Karpas-422 (cell line): ENCODE measurements around the gene MGLL. TPM values are rescaled to one million over a fixed set of nuclear protein-coding genes. Genes with fewer than 3 reads are reported as not detected.

Source experiments
- DNase-seq: peaks from one replicate; pipeline ENCODE4 v3.0.0-alpha.2; 2015
- H2AFZ ChIP-seq: fragments of 200-600 bp; sonication (generic); 2 replicates; pipeline ENCODE4 v1.6.1; 2014; ENCODE audit warnings: antibody characterized with exemption, low read length, mixed read lengths
- H3K27ac ChIP-seq: fragments of 200-600 bp; sonication (generic); 2 replicates; pipeline ENCODE4 v1.5.1; 2014; ENCODE audit warnings: mild to moderate bottlenecking, low read length, moderate library complexity
- H3K27me3 ChIP-seq: fragments of 200-600 bp; sonication (generic); 2 replicates; pipeline ENCODE4 v1.6.1; 2014; ENCODE audit warnings: low read length, mixed read lengths
- H3K36me3 ChIP-seq: fragments of 200-600 bp; sonication (generic); 2 replicates; pipeline ENCODE4 v1.6.1; 2014; ENCODE audit warnings: low read length, mixed read lengths; ENCODE audit not compliant: insufficient read depth
- H3K4me1 ChIP-seq: fragments of 200-600 bp; sonication (generic); 2 replicates; pipeline ENCODE4 v1.6.1; 2014; ENCODE audit warnings: mild to moderate bottlenecking, low read length, mixed read lengths
- H3K4me2 ChIP-seq: fragments of 200-600 bp; sonication (generic); 2 replicates; pipeline ENCODE4 v1.6.1; 2014; ENCODE audit warnings: low read length, low read depth, mild to moderate bottlenecking; ENCODE audit not compliant: poor library complexity, severe bottlenecking
- H3K4me3 ChIP-seq: fragments of 200-600 bp; sonication (generic); 2 replicates; pipeline ENCODE4 v1.5.1; 2014; ENCODE audit warnings: mild to moderate bottlenecking, antibody characterized with exemption, low read length, mixed read lengths
- H3K79me2 ChIP-seq: fragments of 200-600 bp; sonication (generic); 2 replicates; pipeline ENCODE4 v1.6.1; 2014; ENCODE audit warnings: mild to moderate bottlenecking, low read length, mixed read lengths
- H3K9ac ChIP-seq: fragments of 200-600 bp; sonication (generic); 2 replicates; pipeline ENCODE4 v1.6.0; 2014; ENCODE audit warnings: low read length
- H3K9me2 ChIP-seq: fragments of 200-600 bp; sonication (generic), shearing (Covaris generic); replicated peaks from 2 replicates; pipeline ENCODE4 v1.6.0; 2014; ENCODE audit warnings: mild to moderate bottlenecking, low read length, moderate library complexity; ENCODE audit not compliant: insufficient read depth
- H3K9me3 ChIP-seq: fragments of 300-700, 200-600 bp; sonication (generic); 2 replicates; pipeline ENCODE4 v1.6.1; 2014; ENCODE audit warnings: low read length, mixed read lengths
- H4K20me1 ChIP-seq: fragments of 200-600 bp; sonication (generic); 2 replicates; pipeline ENCODE4 v1.6.1; 2014; ENCODE audit warnings: mild to moderate bottlenecking, antibody characterized with exemption, low read length, low read depth; ENCODE audit not compliant: insufficient read depth
- total RNA-seq: library from RNA; depleted of rRNA; stranded (reverse); fragments of >200 nt; shearing (Covaris generic); gene quantifications from 2 replicates; pipeline ENCODE4 v1.2.3, GENCODE V29; 2014; ENCODE audit warnings: low replicate concordance

The MGLL gene
- total RNA-seq, 1 experiment from 2014 or later: 58.0 TPM

- DNase-seq: no peak
- Histone ChIP-seq H4K20me1 (no peaks in the 10 kb centered on the region), H3K9me2 (no peaks in the 10 kb centered on the region), H3K79me2 (peaks cover 3% of the 10 kb centered on the region), H3K4me1 (peaks cover 48% of the 10 kb centered on the region), H3K27me3 (no peaks in the 10 kb centered on the region), H3K4me3 (no peak overlapping the region), H3K27ac (no peak overlapping the region), H3K36me3 (no peaks in the 10 kb centered on the region; the same call in 1 of the 2 replicates), H3K9ac (no peak overlapping the region), H3K4me2 (no peak overlapping the region), H3K9me3 (no peaks in the 10 kb centered on the region), H2AFZ (no peak overlapping the region)
These were observed 143.4 kb downstream of the MGLL start for GRCh38 chr3:127678611-127679533.

- no peaks in the 10 kb centered on the region for H4K20me1 ChIP-seq
- no peaks in the 10 kb centered on the region for H3K27me3 ChIP-seq
- H3K79me2 ChIP-seq: peaks cover 9% of the 10 kb centered on the region
- no peak overlapping the region for H3K27ac ChIP-seq
- no peak overlapping the region for H3K9ac ChIP-seq
- no peak overlapping the region for H3K4me2 ChIP-seq
- H3K4me3 ChIP-seq: no peak overlapping the region
- no peaks in the 10 kb centered on the region for H3K9me3 ChIP-seq
- H3K4me1 ChIP-seq: peaks cover 47% of the 10 kb centered on the region
- no peaks in the 10 kb centered on the region; the same call in 1 of the 2 replicates for H3K36me3 ChIP-seq
- H2AFZ ChIP-seq: no peak overlapping the region
- no peaks in the 10 kb centered on the region for H3K9me2 ChIP-seq
- no peak for DNase-seq
These were observed 144.1 kb downstream of the MGLL start for GRCh38 chr3:127678315-127678599.

GRCh38 chr3:127677541-127678314 is 144.6 kb downstream of the MGLL start:
- H3K79me2 ChIP-seq: peaks cover 9% of the 10 kb centered on the region
- H3K4me3 ChIP-seq: no peak overlapping the region
- no peaks in the 10 kb centered on the region for H3K9me2 ChIP-seq
- no peaks in the 10 kb centered on the region for H3K9me3 ChIP-seq
- no peak overlapping the region for H3K4me2 ChIP-seq
- no peak for DNase-seq
- no peak overlapping the region for H2AFZ ChIP-seq
- H3K27me3 ChIP-seq: no peaks in the 10 kb centered on the region
- no peaks in the 10 kb centered on the region; the same call in 1 of the 2 replicates for H3K36me3 ChIP-seq
- H4K20me1 ChIP-seq: no peaks in the 10 kb centered on the region
- H3K9ac ChIP-seq: no peak overlapping the region
- H3K27ac ChIP-seq: no peak overlapping the region
- peaks cover 42% of the 10 kb centered on the region for H3K4me1 ChIP-seq

GRCh38 chr3:127676921-127677351 is 145.4 kb downstream of the MGLL start:
- H4K20me1 ChIP-seq: no peaks in the 10 kb centered on the region
- no peaks in the 10 kb centered on the region for H3K9me3 ChIP-seq
- no peaks in the 10 kb centered on the region for H3K36me3 ChIP-seq
- no peak for DNase-seq
- no peaks in the 10 kb centered on the region for H3K9me2 ChIP-seq
- no peak overlapping the region for H2AFZ ChIP-seq
- peaks cover 9% of the 10 kb centered on the region for H3K79me2 ChIP-seq
- no peak overlapping the region for H3K27ac ChIP-seq
- H3K27me3 ChIP-seq: no peaks in the 10 kb centered on the region
- H3K4me3 ChIP-seq: no peak overlapping the region
- H3K9ac ChIP-seq: no peak overlapping the region
- no peak overlapping the region for H3K4me2 ChIP-seq
- H3K4me1 ChIP-seq: peaks cover 39% of the 10 kb centered on the region

- Histone ChIP-seq H3K27me3 (no peaks in the 10 kb centered on the region), H3K36me3 (no peaks in the 10 kb centered on the region), H3K4me2 (no peak overlapping the region), H3K9ac (no peak overlapping the region), H3K4me3 (no peak overlapping the region), H3K4me1 (peaks cover 39% of the 10 kb centered on the region), H3K9me3 (no peaks in the 10 kb centered on the region), H2AFZ (no peak overlapping the region), H4K20me1 (no peaks in the 10 kb centered on the region), H3K27ac (no peak overlapping the region), H3K79me2 (peaks cover 9% of the 10 kb centered on the region), H3K9me2 (no peaks in the 10 kb centered on the region)
- DNase-seq: no peak
These were observed 145.9 kb downstream of the MGLL start for GRCh38 chr3:127676456-127676855.

- no peak overlapping the region for H3K9ac ChIP-seq
- H3K27ac ChIP-seq: no peak overlapping the region
- H3K4me3 ChIP-seq: no peak overlapping the region
- no peak for DNase-seq
- no peaks in the 10 kb centered on the region for H3K9me3 ChIP-seq
- no peak overlapping the region for H2AFZ ChIP-seq
- H3K9me2 ChIP-seq: no peaks in the 10 kb centered on the region
- H3K4me1 ChIP-seq: peaks cover 38% of the 10 kb centered on the region
- peaks cover 9% of the 10 kb centered on the region for H3K79me2 ChIP-seq
- no peaks in the 10 kb centered on the region for H4K20me1 ChIP-seq
- no peaks in the 10 kb centered on the region for H3K36me3 ChIP-seq
- no peak overlapping the region for H3K4me2 ChIP-seq
- H3K27me3 ChIP-seq: no peaks in the 10 kb centered on the region
These were observed 146.5 kb downstream of the MGLL start for GRCh38 chr3:127675651-127676391.

GRCh38 chr3:127674790-127675189 is 147.5 kb downstream of the MGLL start:
- Histone ChIP-seq H3K4me3 (no peak overlapping the region), H3K4me2 (peak overlapping the region; percentile 91), H3K27me3 (no peaks in the 10 kb centered on the region), H3K27ac (0 out of 2 replicates have a peak overlapping the region, but pooled peaks have one; percentile 1), H3K4me1 (peaks cover 27% of the 10 kb centered on the region), H2AFZ (no peak overlapping the region), H3K9ac (no peak overlapping the region), H4K20me1 (no peaks in the 10 kb centered on the region), H3K9me3 (no peaks in the 10 kb centered on the region), H3K79me2 (peaks cover 9% of the 10 kb centered on the region), H3K9me2 (no peaks in the 10 kb centered on the region), H3K36me3 (no peaks in the 10 kb centered on the region)
- DNase-seq: no peak
